HG03432 (cell line): ENCODE measurements around the gene RANGRF.

ENCODE experiments used
- ATAC-seq: cut with Tn5 transposase; IDR thresholded peaks from one replicate; pipeline ENCODE4 v1.9.1; 2021; ENCODE audit warnings: mild to moderate bottlenecking, moderate library complexity; ENCODE audit not compliant: unreplicated experiment

Gene RANGRF

DNA sequence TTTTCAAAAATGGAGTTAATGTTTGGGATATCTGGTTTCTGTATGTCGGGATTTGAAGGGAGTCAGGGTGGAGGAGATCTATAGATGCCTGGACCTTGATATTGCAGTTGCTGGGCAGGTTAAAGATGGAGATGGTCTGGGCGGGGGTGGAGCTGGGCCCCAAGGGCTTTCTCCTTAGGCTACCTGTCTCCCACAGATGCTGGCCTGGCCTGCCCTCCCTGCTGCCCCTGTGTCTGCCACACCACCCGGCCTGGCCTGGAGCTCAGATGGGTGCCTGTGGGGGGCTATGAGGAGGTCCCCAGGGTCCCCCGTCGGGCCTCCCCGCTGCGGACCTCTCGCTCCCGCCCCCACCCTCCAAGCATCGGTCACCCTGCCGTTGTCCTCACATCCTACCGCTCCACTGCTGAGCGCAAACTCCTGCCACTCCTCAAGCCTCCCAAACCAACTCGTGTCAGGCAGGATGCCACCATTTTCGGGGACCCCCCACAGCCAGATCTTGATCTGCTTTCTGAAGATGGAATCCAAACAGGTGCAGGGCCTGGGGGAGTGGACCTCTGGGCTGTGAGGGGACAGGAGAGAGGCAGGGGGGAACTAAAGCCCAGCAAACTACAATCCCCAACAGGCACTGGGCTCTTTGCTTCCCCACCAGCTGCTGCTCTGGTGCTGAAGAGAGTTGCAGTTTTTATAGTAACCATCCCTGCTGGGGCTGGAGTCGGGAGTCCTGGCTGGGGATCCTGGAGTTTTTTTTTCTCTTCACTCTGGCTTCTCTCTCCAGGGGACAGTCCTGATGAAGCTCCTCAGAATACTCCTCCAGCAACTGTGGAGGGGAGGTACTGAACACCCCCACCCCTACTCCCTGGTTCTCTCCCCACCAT lies 24.5 kb downstream of the RANGRF start:
- ATAC-seq = no peak

DNA sequence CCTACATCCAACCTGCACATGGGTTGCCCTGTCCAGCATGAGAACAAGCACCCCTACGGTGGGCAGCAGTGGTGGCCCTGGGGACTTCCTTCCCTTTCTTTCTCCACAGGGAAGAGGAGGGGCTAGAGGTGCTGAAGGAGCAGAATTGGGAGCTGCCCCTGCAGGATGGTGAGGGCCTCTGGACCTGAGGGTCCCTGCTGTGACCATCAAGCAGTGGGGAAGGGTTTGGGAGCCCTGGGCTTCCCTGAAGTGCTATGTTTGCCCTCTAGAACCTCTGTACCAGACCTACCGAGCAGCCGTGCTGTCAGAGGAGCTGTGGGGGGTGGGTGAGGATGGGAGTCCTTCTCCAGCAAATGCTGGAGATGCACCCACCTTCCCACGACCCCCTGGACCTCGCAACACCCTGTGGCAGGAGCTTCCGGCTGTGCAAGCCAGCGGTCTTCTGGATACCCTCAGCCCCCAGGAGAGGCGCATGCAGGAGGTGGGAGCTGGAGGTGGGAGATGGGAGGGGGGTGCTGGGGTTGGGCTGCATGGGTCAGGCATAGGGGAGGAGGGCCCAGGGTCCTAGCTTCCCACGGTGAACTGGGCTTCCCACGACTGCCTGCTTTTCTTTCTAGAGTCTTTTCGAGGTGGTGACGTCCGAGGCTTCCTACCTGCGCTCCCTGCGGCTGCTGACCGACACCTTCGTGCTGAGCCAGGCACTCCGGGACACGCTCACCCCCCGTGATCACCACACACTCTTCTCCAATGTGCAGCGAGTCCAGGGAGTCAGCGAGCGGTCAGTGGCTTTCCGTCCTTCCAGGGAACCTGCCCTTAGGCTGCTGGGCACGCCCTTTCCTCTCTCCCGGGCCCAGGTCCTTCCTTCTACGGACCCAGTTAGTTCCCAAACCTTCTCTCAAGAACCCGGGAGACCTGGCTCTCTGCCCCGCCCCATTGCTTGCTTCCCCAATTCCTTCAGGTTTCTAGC lies 26.6 kb downstream of the RANGRF start:
- ATAC-seq = no peak

DNA sequence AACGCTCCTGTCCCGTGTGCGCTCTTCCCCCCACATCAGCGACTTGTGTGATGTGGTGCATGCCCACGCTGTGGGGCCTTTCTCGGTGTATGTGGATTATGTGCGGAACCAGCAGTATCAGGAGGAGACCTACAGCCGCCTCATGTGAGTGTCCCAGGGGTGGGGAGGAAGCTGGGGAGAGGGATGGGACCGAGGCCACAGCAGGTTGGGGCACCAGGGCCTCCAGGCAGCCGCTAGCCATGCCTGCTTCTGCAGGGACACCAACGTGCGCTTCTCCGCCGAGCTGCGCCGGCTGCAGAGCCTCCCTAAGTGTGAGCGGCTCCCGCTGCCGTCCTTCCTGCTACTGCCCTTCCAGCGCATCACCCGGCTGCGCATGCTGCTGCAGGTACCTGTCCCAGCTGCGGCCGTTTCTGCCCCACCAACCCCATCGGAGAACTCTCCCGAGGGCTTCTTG lies 27.3 kb downstream of the RANGRF start:
- ATAC-seq = no peak

DNA sequence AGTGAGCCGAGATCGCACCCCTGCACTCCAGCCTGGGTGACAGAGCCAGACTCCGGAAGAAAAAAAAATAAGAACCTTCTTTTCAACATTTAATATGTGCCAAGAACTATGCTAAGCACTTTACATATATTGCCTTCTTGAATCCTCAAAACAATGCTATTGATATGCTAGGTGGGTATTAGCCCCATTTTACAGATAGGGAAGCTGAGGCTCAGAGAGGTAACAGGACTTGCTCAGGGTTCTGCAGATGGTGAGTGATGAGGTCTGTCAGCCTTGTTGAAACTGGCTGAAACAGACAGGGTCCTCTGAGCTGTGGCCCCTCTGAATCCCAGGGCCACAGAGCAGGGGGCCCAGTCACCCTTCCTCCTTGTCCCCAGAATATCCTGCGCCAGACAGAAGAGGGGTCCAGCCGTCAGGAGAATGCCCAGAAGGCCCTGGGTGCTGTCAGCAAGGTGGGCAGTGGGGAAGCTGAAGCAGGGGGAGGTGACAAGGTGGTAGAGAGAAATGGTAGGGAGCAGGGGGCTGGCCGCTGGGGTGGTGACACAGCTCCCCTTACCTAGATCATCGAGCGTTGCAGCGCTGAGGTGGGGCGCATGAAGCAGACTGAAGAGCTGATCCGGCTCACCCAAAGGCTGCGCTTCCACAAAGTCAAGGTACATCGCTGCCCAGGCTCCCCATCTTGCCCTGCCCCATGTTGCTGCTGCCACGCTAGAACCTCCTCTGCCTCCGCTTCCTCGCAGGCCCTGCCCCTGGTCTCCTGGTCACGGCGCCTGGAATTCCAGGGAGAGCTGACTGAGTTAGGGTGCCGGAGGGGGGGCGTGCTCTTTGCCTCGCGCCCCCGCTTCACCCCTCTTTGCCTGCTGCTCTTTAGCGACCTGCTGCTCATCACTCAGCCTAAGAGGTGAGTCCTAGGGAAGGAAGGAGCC lies 29.8 kb downstream of the RANGRF start:
- no peak for ATAC-seq

DNA sequence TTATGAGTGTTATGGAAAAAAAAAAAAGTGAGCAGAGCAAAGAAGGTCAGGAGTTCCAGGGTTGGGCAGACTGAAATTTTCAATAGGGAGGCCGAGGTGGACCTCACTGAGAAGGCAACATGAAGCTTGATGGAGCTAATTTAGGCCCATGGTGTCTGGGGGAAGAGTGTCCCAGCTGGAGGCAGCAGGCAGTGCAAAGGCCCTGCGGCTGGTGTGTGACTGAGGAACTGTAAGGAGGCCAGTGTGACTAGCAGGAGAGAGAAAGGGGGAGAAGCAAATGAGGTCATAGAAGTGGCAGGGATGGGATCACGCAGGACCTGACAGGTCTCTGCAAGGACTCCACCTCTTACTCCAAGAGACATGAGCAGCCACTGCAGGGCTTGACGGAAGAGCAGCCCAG lies 31.8 kb downstream of the RANGRF start:
- ATAC-seq = no peak

DNA sequence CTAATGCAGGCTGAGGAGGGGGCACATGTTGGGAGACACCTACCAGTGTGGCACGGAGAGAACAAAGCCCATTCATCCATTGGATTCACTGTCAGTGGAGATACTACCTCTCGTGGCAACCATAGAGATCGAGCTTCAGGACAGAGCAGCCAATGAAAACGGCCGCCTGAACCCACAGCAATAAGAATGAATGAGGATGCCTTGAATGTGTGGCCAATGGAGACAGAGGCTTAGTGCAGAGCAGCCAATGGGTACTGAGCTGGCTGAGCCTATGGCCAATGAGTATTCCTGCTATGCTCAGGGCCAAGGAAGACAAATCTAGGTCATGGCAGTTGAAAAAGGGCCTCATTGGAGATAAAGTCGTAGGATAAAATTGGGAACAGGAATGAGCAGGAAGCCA lies 32.5 kb downstream of the RANGRF start:
- ATAC-seq = no peak

DNA sequence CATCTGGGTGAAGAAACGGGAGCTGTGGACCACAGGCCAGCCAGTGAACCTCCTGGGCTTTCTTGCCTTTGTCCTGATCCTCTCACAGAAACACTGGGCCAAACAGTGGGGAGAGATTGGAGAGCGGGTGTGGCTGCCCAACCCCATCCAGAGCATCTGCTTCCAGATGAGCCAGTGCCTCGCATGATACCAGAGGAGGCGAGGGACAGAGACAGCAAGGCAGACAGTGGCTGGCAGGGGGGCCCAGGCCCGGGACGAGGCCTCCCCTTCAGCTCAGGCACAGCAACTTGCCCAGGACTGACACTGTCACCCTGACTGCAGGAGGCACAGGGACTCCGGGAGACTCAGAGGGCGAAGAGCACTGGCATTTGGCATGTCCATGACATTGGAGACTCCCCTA lies 33.6 kb downstream of the RANGRF start:
- ATAC-seq = no peak

DNA sequence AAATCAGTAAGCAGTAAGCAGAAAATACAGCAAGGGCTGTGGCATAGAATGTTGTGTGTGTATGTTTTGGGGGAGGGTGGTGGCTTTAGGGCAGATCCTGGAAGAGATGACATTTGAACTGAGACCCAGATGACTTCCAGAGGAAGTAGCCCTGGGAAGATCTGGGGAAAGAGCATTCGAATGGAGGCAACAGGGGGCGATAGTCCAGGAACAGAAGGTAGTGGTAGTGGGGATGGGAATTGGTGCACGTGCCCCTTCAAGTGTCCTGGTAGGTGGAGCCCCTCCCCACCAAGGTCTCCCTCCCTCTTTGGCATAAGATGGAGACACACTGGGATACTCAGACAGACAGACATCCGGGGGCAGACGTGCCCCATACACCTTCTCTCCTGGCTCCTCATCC lies 35.7 kb downstream of the RANGRF start:
- no peak for ATAC-seq

DNA sequence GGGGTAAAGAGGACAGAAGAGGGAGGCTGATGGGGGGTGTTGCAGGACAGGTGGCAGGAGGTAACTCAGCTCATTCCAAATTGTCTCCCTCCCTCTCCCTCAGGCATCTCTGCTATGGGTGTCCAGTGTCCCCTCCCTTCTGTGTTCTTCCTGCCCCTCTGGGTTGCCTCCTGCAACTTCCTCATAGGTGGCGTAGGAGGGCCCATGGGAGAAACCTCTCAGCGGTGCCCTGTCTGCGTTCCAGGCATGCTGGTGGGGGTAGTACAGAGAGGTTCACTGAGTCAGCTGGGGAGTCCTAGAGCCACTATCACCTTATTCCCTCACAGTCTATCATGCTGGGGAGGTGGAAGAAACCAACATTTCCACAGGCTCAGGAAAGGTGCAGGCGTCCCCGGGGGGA lies 36.5 kb downstream of the RANGRF start:
- ATAC-seq = no peak

DNA sequence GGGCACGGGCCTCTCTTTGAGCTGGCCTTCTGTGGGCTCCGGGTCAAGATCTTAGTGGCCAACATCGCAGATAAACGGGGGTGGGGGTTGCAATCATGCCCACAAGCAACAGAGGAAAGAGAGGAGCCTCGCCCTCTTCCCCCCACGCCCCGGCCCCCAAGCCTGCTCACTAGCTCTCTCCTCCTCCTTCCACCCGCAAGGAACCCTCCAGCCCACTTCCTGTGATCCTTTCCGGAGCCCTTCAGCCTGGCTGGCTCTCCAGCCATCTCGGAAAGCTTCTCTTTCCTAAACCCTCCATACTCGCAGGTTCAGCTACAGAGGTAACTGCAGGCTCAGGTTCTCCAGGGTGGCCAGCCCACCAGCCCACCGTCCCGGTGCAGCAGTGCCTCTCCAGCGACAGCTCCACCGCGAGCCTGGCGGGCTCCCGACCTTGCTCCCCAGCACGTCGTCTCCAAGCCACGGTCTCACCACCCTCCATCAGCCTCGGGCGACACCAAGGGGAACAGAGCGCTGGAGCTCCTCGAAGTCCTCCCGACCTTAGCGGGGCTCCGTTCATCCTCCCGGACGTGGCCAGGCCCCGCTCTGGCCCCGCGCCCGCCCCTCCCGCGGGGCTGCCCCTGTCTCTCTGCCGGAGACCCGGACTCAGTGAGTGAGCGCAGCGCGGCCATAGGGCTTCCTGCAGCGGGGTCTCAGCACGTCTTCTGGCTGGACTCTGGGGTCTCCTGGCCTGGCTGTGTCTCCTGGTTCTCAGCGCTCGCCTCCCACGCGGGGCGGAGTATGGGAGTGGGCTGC lies 38.2 kb downstream of the RANGRF start:
- no peak for ATAC-seq

DNA sequence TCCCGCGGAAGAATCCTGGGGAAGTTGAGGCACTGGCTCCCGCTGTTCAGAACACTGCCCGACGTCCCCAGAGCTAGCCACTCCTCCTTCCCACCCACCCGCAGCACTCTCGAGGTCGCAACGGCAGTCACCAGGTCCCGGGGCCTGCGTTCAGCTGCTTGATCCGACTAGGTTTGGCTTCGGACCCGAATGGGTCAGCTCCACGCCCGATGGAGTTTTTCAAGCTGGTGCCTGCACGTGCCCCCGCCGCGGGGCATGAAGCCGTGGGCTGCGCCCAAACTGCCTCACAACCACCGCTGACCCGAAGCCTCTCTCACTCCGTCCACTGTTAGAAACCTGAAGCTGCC lies 38.8 kb downstream of the RANGRF start:
- no peak for ATAC-seq

DNA sequence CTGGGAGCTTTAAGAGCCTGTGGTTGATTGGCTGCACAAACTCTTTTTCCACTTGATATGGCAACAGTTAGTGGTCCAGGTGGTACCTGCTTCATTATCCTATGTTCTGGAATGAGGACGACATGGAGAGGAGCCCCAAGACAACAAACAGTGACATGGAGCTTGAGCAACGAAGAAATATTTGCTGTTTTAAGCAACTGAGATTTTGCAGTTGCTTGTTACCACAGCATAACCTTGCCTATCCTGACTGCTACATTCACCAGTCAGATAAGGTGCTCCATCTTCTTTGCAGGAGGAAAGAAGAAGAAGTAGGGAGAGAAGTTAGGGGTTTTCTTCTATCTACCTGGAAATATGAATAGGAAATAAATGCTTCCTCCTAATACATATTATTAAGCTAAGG lies 43.7 kb downstream of the RANGRF start:
- ATAC-seq = no peak

DNA sequence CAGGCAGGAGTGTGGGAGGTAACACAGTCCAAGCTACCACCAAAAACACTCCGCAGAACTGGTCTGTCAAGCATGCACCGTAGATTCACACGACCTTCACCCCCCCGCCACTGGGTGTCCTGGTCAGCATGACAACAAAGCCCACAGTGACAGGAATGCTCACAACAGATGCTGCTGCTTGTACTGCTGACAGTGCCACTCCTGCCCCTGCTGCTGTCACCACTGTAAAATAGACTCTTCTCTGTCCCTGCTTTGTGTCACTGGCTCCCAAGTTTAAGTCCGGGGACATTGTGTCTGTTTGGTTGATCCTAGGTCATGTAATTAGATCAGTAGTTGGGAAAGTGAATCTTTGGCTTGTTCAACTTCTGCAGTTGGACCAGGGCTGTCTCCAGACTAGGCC lies 44.2 kb downstream of the RANGRF start:
- ATAC-seq = no peak

DNA sequence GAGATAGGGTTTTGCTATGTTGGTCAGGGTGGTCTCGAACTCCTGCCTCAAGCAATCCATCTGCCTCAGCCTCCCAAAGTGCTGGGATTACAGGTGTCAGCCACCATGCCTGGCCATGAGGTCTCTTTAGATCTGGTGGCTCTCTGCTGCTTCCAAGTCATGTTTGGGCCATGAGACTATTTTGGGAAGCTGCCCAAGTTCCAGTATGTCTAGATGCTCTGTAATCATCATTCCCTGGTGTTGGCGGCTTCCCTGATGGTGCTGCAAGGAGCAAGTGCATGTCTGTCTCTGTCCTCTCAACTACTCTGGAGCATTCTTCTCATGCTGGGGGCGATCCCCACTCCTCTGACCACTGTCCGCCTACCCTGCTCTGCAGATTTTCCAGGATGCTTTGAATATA lies 44.8 kb downstream of the RANGRF start:
- no peak for ATAC-seq

DNA sequence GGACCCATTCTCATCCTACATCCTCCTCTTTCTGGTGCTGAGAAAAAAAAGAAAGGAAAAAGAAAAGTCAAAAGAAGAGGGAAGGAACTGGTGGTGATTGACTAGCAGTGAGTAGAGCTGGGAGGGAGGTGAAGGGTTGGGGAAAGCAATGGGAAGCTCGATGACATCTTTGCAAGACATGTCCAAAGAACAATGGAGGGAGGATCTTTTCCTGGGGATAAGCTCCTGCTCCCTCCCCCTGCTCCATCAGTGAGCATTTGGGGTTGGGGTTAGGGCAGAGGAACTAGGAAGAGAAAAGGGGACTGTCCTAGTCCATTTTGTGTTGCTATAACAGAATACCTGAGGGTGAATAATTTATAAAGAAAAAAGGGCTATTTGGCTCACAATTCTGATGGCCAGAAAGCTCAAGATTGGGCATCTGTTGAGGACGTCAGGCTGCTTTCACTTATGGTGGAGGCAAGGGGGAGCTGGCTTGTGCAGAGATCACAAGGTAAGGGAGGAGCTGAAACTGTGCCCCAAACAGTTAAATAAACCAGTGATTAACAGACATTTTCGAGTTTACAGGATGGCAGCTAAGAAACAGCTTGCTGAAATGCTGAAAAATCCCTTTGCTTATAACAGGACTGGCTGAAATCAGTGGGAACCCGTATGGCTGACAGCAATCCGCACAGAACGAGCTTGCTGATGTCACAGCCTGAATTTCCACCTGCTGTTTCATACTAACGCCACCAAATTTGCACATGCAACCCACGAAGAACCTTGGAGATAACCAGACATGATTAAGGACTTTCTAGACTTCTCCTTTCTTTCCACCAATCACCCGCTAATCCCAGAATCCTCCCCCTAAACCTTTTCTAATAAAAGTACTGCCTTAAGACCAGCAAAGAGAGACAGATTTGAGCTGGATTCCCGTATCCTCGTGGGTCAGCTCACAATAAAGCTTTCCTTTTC lies 49.6 kb downstream of the RANGRF start:
- no peak for ATAC-seq

DNA sequence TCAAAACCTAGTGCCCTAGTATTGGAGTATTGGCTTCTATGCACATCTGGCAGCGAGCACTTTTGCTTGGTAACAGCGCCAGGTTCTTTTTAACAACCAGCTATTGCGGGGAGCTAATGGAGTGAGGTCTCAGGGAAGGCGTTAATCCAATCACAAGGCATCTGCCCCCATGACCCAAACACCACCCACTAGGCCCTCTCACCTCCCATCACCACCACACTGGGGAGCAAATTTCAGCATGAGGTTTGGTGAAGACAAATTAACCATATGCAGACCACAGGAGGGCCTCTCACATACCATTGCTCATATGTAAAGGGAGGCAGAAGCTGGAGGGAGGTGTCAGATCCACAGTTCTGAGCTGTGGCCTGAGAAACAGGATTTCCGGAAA lies 50.3 kb downstream of the RANGRF start:
- no peak for ATAC-seq

DNA sequence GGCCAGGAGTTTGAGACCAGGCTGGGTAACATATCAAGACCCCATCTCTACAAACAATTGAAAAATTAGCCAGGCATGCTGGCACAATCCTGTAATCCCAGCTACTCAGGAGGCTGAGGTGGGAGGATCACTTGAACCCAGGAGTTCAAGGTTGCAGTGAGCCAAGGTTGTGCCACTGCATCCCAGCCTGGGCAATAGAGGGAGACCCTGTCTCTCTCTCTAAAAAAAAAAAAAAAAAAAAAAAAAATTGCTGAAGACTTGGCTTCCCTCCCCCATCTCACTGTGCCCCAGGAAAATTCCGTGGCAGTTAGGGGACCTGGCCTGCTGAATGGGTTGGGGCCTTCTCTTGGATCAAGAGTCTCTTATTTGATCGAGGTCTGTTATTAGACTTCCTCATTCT lies 51.1 kb downstream of the RANGRF start, which contains the start of gene ODF4:
Gene ODF4 (plus strand): TSS at position 301 of the 400 bp plus-strand sequence. CDS start 212 bp downstream, outside the sequence.
- no peak for ATAC-seq
